Panc1 (cell line): Measurements from ENCODE around the gene KLK12.

Source experiments
- CTCF ChIP-seq: fragments of 450-650 bp; IDR thresholded peaks from 2 replicates; pipeline ENCODE4 v1.5.1; 2017; ENCODE audit warnings: mild to moderate bottlenecking
- TCF7L2 ChIP-seq: IDR thresholded peaks from 2 replicates; pipeline ENCODE4 v1.6.1; 2011; ENCODE audit warnings: mild to moderate bottlenecking, low read depth, low read length, inconsistent platforms

- TF ChIP-seq CTCF (no peak), TCF7L2 (no peak)
Observed at GRCh38 chr19:50981587-50982146, 53.1 kb downstream of the KLK12 start.
